Uterus (tissue), 2 donors: Measurements from ENCODE around the gene CFAP53.

Source experiments
- CTCF ChIP-seq, 4 experiments: fragments of 200-600 bp in 2 of 4; fragments of 450-650 bp in 2 of 4; sonication (generic) in 2 of 4; IDR thresholded peaks; one replicate each; pipeline ENCODE4 v1.5.1; 2016 to 2019; ENCODE audit warnings: antibody characterized with exemption in 4 of 4, mild to moderate bottlenecking in 2 of 4, moderate library complexity in 1 of 4
- POLR2A ChIP-seq, 2 donors: fragments of 450-650 bp; IDR thresholded peaks; one replicate each; pipeline ENCODE4 v1.6.1; 2016; ENCODE audit warnings: antibody characterized with exemption in 2 of 2, mild to moderate bottlenecking in 1 of 2, moderate library complexity in 1 of 2

GRCh38 chr18:50218432-50219197 is 47.7 kb downstream of the CFAP53 start:
- TF ChIP-seq CTCF (IDR thresholded peaks at IDR 0.05), result no peak
- no peak for TF ChIP-seq POLR2A (IDR thresholded peaks at IDR 0.05)
